OCI-LY1 (cell line): ENCODE data around the gene HSFX2.

Experiments used
- CTCF ChIP-seq: fragments of 200-600 bp; sonication (generic), shearing (Covaris generic); IDR thresholded peaks from 2 replicates; pipeline ENCODE4 v1.5.1; 2017; ENCODE audit warnings: mild to moderate bottlenecking, antibody characterized with exemption, low read length, moderate library complexity, mixed read lengths
- EZH2 ChIP-seq: fragments of 200-600 bp; sonication (generic), shearing (Covaris generic); IDR thresholded peaks from 2 replicates; pipeline ENCODE4 v1.8.0; 2017; ENCODE audit warnings: borderline replicate concordance, mixed run types, mild to moderate bottlenecking, antibody characterized with exemption, low read length, moderate library complexity, mixed read lengths

GRCh38 chrX:149607699-149608098 is 12.6 kb upstream of the HSFX2 start:
- TF ChIP-seq CTCF (no peak), EZH2 (no peak)
